Neuronal stem cell (in vitro differentiated cells): ENCODE results near the gene CYP4B1.
A peak's percentile ranks its signal among the peaks of the same experiment; 100 is the strongest.

Experiments used
- DNase-seq: peaks from one replicate; pipeline ENCODE4 v3.0.0-alpha.2; 2013; ENCODE audit warnings: low spot score
- H2AFZ ChIP-seq: one replicate; pipeline ENCODE4 v1.6.1; 2013; ENCODE audit warnings: mild to moderate bottlenecking, low read length, inconsistent platforms
- H2AK5ac ChIP-seq: 2 replicates; pipeline ENCODE4 v1.6.1; 2013; ENCODE audit warnings: low read depth, mild to moderate bottlenecking, inconsistent platforms, low read length, moderate library complexity, mixed read lengths
- H2BK120ac ChIP-seq: 2 replicates; pipeline ENCODE4 v1.6.1; 2013; ENCODE audit warnings: low read depth, mild to moderate bottlenecking, inconsistent platforms, low read length, moderate library complexity, mixed read lengths
- H2BK12ac ChIP-seq: one replicate; pipeline ENCODE4 v1.6.1; 2013; ENCODE audit warnings: low read length, inconsistent platforms
- H2BK15ac ChIP-seq: 2 replicates; pipeline ENCODE4 v1.6.1; 2013; ENCODE audit warnings: mild to moderate bottlenecking, low read length, inconsistent platforms, mixed read lengths
- H2BK5ac ChIP-seq: one replicate; pipeline ENCODE4 v1.6.1; 2013; ENCODE audit warnings: inconsistent platforms, mild to moderate bottlenecking, low read length, moderate library complexity
- H3K14ac ChIP-seq: one replicate; pipeline ENCODE4 v1.6.1; 2013; ENCODE audit warnings: low read length, inconsistent platforms
- H3K18ac ChIP-seq: 2 replicates; pipeline ENCODE4 v1.6.1; 2013; ENCODE audit warnings: low read length, inconsistent platforms
- H3K23ac ChIP-seq: 2 replicates; pipeline ENCODE4 v1.6.1; 2013; ENCODE audit warnings: low read depth, mild to moderate bottlenecking, mixed read lengths, low read length, inconsistent platforms; ENCODE audit not compliant: poor library complexity
- H3K27ac ChIP-seq: replicated peaks from 3 replicates; pipeline ENCODE4 v1.5.1; 2013; ENCODE audit warnings: low read length, inconsistent platforms
- H3K27me3 ChIP-seq, 3 experiments: 2 replicates each; pipeline ENCODE4 v1.6.1; 2013; ENCODE audit warnings: low read length in 3 of 3, mild to moderate bottlenecking in 2 of 3, inconsistent platforms in 1 of 3, low read depth in 1 of 3, mixed read lengths in 1 of 3, moderate library complexity in 1 of 3; ENCODE audit not compliant: control insufficient read depth in 3 of 3, insufficient read depth in 3 of 3
- H3K36me3 ChIP-seq, 2 donors: replicated peaks in 1 of 2; 2 replicates each; pipeline ENCODE4 v1.6.1; 2013; ENCODE audit warnings: low read length in 2 of 2; ENCODE audit not compliant: control insufficient read depth in 2 of 2, insufficient read depth in 2 of 2
- H3K4ac ChIP-seq: 2 replicates; pipeline ENCODE4 v1.6.1; 2013; ENCODE audit warnings: inconsistent platforms, mild to moderate bottlenecking, low read length, moderate library complexity
- H3K4me1 ChIP-seq, 2 donors: 1 replicate in 1 of 2; 2 replicates in 1 of 2; pipeline ENCODE4 v1.6.1; 2013; ENCODE audit warnings: low read length in 2 of 2, low read depth in 1 of 2; ENCODE audit not compliant: control insufficient read depth in 2 of 2, insufficient read depth in 1 of 2
- H3K4me2 ChIP-seq: one replicate; pipeline ENCODE4 v1.6.1; 2013; ENCODE audit warnings: mild to moderate bottlenecking, low read length, inconsistent platforms; ENCODE audit not compliant: insufficient read depth, poor library complexity, severe bottlenecking
- H3K4me3 ChIP-seq, 2 donors: 2 replicates each; pipeline ENCODE4 v1.5.1; 2013; ENCODE audit warnings: low read length in 2 of 2, mild to moderate bottlenecking in 2 of 2, inconsistent platforms in 1 of 2, moderate library complexity in 1 of 2
- H3K79me1 ChIP-seq: one replicate; pipeline ENCODE4 v1.6.1; 2013; ENCODE audit warnings: low read depth, mild to moderate bottlenecking, inconsistent platforms, low read length, moderate library complexity
- H3K9ac ChIP-seq: one replicate; pipeline ENCODE4 v1.6.1; 2013; ENCODE audit warnings: mild to moderate bottlenecking, low read depth, low read length, inconsistent platforms; ENCODE audit not compliant: poor library complexity
- H3K9me3 ChIP-seq, 2 donors: replicated peaks in 1 of 2; 2 replicates each; pipeline versions ENCODE3 to v1.6.1; 2013; ENCODE audit warnings: low read length in 2 of 2, mild to moderate bottlenecking in 2 of 2, inconsistent platforms in 1 of 2, low read depth in 1 of 2, mixed read lengths in 1 of 2, moderate library complexity in 1 of 2; ENCODE audit not compliant: control insufficient read depth in 2 of 2, insufficient read depth in 1 of 2
- H4K8ac ChIP-seq: one replicate; pipeline ENCODE4 v1.6.1; 2013; ENCODE audit warnings: low read depth, mild to moderate bottlenecking, inconsistent platforms, low read length, moderate library complexity
- H4K91ac ChIP-seq: one replicate; pipeline ENCODE4 v1.6.1; 2013; ENCODE audit warnings: low read length, low read depth, mild to moderate bottlenecking, inconsistent platforms; ENCODE audit not compliant: poor library complexity
- WGBS, 2 donors: extraction: QIAGEN DNeasy Blood & Tissue Kit; methylation state at CpG; one replicate each; pipeline ENCODE4 v1.1.7; 2013; ENCODE audit warnings: missing lambda C conversion rate in 2 of 2, mixed read lengths in 1 of 2; ENCODE audit not compliant: insufficient read length in 2 of 2, insufficient replicate concordance in 1 of 2; ENCODE audit errors: extremely low coverage in 2 of 2; 5-methylcytosine and 5-hydroxymethylcytosine counted together

CYP4B1 gene

DNA sequence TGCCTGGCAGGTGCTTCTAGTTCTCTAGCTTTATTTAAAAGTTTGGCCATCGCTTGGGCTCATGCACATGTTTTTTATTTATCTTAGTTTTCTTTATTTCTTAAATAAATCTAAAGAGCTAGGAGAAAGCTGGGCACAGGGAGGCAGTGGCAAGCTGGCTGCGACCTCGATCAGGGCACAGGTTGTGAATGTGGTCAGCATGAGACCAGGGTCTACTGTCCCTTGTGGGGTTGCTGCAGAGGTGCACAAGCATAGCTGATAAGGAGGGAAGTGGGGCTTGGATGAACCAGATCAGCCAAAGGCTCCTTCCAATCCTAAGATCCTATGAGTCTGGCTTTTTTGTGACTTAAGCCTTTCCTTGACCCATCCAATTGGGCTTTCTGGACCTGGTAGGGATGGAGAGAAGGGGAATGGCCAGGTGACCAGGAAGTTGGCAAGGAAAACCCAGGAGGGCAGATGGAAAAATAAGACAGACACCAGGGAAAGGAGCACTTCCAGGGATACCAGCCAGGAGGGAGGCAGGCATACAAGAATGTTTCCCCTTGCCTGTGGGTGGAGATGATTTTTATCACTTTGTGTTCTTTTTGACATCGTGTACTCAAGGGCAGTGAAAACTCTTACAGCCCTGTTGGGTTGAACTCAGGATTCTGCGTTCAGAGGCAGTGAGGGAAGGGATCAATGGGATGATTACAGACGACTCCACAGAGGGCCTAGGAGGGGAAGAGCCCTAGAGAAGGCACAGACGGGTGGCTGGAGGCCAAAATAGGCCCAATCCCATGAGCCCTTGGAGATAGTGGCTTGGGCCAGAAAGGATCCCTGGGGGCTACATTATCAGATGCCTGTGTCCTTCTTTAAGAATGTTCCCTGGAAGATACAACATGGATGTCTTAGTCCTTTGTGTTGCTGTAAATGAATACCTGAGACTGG is 8.5 kb downstream of the CYP4B1 start:
- no peak overlapping the region for H3K18ac ChIP-seq
- H4K8ac ChIP-seq: no peak overlapping the region
- WGBS, 2 donors: no CpG with 5 or more reads among the region's 7 CpGs
- H2BK15ac ChIP-seq: no peak overlapping the region
- peaks cover 0 to 7% (median 0%) of the 10 kb centered on the region in 3 experiments for H3K27me3 ChIP-seq
- H3K4me2 ChIP-seq: no peak overlapping the region
- no peak overlapping the region for H3K4ac ChIP-seq
- no peak overlapping the region for H3K27ac ChIP-seq
- no peak overlapping the region for H3K23ac ChIP-seq
- H3K79me1 ChIP-seq: no peaks in the 10 kb centered on the region
- H2AK5ac ChIP-seq: no peak overlapping the region
- no peak overlapping the region for H4K91ac ChIP-seq
- H3K9me3 ChIP-seq: peaks cover 2 to 5% of the 10 kb centered on the region in 2 donors
- no peak overlapping the region for H2BK12ac ChIP-seq
- H3K4me3 ChIP-seq: no peak overlapping the region
- H3K4me1 ChIP-seq: no peaks in the 10 kb centered on the region
- no peak overlapping the region for H3K14ac ChIP-seq
- no peak overlapping the region for H2AFZ ChIP-seq
- no peak for DNase-seq
- H3K36me3 ChIP-seq: no peaks in the 10 kb centered on the region
- H3K9ac ChIP-seq: no peak overlapping the region
- H2BK5ac ChIP-seq: no peak overlapping the region
- no peak overlapping the region for H2BK120ac ChIP-seq

DNA sequence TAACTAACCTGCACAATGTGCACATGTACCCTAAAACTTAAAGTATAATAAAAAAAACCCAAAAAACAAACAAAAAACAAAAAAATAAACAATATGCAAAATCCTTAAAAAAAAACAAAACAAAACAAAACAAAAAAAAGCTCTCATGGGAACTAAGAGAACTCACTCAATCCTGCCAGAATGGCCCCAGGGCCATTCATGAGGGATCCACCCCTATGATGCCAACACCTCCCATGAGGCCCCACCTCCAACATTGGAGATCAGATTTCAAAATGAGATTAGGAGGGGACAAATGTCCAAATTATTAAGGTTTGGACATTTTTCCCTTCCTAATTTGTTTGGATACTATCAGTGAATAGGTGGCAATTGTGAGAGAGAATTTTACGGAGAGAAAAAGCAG is 10.2 kb downstream of the CYP4B1 start:
- H3K27ac ChIP-seq: no peak overlapping the region
- H3K79me1 ChIP-seq: no peaks in the 10 kb centered on the region
- no peak overlapping the region for H3K18ac ChIP-seq
- H3K4me3 ChIP-seq: no peak overlapping the region
- H3K23ac ChIP-seq: no peak overlapping the region
- H3K14ac ChIP-seq: no peak overlapping the region
- no CpG with 5 or more reads among the region's 1 CpG for WGBS, 2 donors
- H4K8ac ChIP-seq: no peak overlapping the region
- no peak overlapping the region for H2BK12ac ChIP-seq
- H2BK120ac ChIP-seq: no peak overlapping the region
- H3K4me2 ChIP-seq: no peak overlapping the region
- H3K36me3 ChIP-seq: no peaks in the 10 kb centered on the region
- H2AK5ac ChIP-seq: no peak overlapping the region
- no peak overlapping the region for H2AFZ ChIP-seq
- DNase-seq: no peak
- no peak overlapping the region for H3K9ac ChIP-seq
- peaks cover 2 to 5% of the 10 kb centered on the region in 2 donors for H3K9me3 ChIP-seq
- no peak overlapping the region for H4K91ac ChIP-seq
- H3K27me3 ChIP-seq: peaks cover 0 to 7% (median 0%) of the 10 kb centered on the region in 3 experiments
- no peak overlapping the region for H2BK5ac ChIP-seq
- H2BK15ac ChIP-seq: no peak overlapping the region
- H3K4me1 ChIP-seq: no peaks in the 10 kb centered on the region
- H3K4ac ChIP-seq: no peak overlapping the region

GRCh38 chr1:46809904-46810303 is 11.1 kb downstream of the CYP4B1 start:
- no CpG with 5 or more reads among the region's 3 CpGs for WGBS, 2 donors
- H3K27me3 ChIP-seq: peaks cover 0 to 7% (median 0%) of the 10 kb centered on the region in 3 experiments
- no peak overlapping the region for H2AK5ac ChIP-seq
- no peak overlapping the region for H2BK15ac ChIP-seq
- no peaks in the 10 kb centered on the region for H3K36me3 ChIP-seq
- no peak overlapping the region for H2AFZ ChIP-seq
- no peak overlapping the region for H3K4me2 ChIP-seq
- H3K4ac ChIP-seq: no peak overlapping the region
- H3K9ac ChIP-seq: no peak overlapping the region
- no peak overlapping the region for H3K23ac ChIP-seq
- H3K27ac ChIP-seq: no peak overlapping the region
- no peak overlapping the region for H3K4me3 ChIP-seq
- H3K18ac ChIP-seq: no peak overlapping the region
- no peak for DNase-seq
- no peak overlapping the region for H2BK120ac ChIP-seq
- no peak overlapping the region for H3K14ac ChIP-seq
- no peaks in the 10 kb centered on the region for H3K79me1 ChIP-seq
- no peak overlapping the region for H2BK5ac ChIP-seq
- no peak overlapping the region for H4K91ac ChIP-seq
- H3K9me3 ChIP-seq: peaks cover 2 to 5% of the 10 kb centered on the region in 2 donors
- no peak overlapping the region for H2BK12ac ChIP-seq
- no peak overlapping the region for H4K8ac ChIP-seq
- H3K4me1 ChIP-seq: no peaks in the 10 kb centered on the region

DNA sequence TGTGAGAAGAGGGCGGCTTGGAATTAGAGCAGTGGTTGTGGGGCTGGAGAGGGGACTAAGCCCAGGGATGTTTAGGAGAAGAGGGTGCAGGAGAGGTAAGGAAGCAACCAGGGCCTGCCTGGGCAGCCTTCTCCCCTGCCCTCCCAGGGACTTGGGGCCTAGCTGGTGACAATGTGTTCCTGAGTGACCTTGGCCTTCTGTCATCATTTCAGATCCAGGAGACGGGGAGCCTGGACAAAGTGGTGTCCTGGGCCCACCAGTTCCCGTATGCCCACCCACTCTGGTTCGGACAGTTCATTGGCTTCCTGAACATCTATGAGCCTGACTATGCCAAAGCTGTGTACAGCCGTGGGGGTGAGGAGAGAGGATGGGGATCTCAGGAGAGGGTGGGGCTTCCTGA is 11.8 kb downstream of the CYP4B1 start:
- H2BK15ac ChIP-seq: no peak overlapping the region
- H3K4me1 ChIP-seq: no peaks in the 10 kb centered on the region
- no peak overlapping the region for H3K27ac ChIP-seq
- H3K4me3 ChIP-seq: no peak overlapping the region
- no peak overlapping the region for H2BK12ac ChIP-seq
- DNase-seq: no peak
- H3K4me2 ChIP-seq: no peak overlapping the region
- no peak overlapping the region for H3K14ac ChIP-seq
- no peak overlapping the region for H2BK5ac ChIP-seq
- H3K18ac ChIP-seq: no peak overlapping the region
- H2BK120ac ChIP-seq: peak overlapping the region; percentile 23
- H3K27me3 ChIP-seq: peaks cover 0 to 3% (median 0%) of the 10 kb centered on the region in 3 experiments
- H3K79me1 ChIP-seq: no peaks in the 10 kb centered on the region
- H2AK5ac ChIP-seq: no peak overlapping the region
- H3K23ac ChIP-seq: no peak overlapping the region
- WGBS, 2 donors: no CpG with 5 or more reads among the region's 5 CpGs
- peaks cover 2 to 5% of the 10 kb centered on the region in 2 donors for H3K9me3 ChIP-seq
- no peak overlapping the region for H4K8ac ChIP-seq
- no peak overlapping the region for H2AFZ ChIP-seq
- H4K91ac ChIP-seq: no peak overlapping the region
- no peak overlapping the region for H3K9ac ChIP-seq
- no peak overlapping the region for H3K4ac ChIP-seq
- no peaks in the 10 kb centered on the region for H3K36me3 ChIP-seq
